ENCODE data around the gene R3HDM2.
"Not testable (repeated sequence)": the region's sequence is repeated elsewhere in the genome, so short reads cannot be mapped to it uniquely, and the experiment has no call there.

Gene R3HDM2

DNA sequence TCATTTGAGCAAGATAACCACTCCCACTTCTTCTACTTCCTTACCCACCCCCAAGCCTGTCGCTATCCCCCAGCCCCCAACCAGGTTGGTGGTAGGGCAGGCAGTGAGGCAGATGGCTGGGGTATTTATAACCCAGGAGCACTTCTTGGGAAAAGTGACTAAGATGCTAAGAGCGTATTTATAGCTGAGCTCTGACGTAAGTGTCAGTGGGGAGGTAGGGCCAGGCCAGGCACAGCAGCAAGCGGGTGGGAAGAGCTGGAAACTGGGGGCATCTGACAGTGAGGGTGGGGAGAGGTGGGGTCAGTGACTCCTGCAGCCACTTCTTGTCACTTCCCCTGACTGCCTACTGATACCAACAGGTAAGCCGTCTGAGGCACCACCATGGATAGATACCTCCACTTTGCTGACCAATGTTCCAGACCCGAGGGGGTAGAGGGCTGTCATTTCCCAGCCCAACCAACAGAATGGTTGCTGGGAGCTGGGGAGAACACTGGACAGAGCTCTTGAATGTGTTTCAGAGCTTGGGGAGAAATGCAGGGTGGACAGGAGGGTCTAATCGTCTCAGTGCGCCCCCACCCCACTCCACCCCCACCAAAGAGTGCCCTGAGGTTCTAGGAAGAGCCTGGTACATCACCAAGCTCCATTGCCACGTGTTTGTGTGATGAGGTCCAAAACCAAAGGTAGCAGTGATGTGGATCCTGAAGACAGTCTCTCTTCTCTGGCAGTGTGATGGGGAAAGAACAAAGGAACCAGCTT lies 21.5 kb upstream of the R3HDM2 start:
- peak; percentile 30 for DNase-seq

GRCh38 chr12:57451233-57451778 lies 20.5 kb upstream of the R3HDM2 start:
- no peak for DNase-seq

DNA sequence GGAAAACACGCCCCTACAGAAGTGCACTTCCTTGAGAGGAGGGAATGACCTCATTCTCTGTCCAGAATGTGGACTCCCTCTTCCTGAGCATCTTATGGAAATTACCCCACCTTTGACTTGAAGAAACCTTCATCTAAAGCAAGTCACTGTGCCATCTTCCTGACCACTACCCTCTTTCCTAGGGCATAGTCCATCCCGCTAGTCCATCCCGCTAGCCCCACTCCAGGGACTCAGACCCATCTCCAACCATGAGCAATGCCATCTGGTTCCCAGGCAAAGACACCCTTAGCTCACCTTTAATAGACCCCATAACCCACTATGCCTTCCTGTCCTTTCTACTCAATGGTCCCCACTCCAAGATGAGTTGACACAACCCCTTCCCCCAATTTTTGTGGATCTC lies 19.2 kb upstream of the R3HDM2 start:
- no peak for DNase-seq

GRCh38 chr12:57449375-57449774 lies 18.5 kb upstream of the R3HDM2 start:
- no peak for DNase-seq

GRCh38 chr12:57448669-57449068 lies 17.8 kb upstream of the R3HDM2 start:
- DNase-seq, result no peak

GRCh38 chr12:57446292-57446960 lies 15.6 kb upstream of the R3HDM2 start:
- no peak for DNase-seq

DNA sequence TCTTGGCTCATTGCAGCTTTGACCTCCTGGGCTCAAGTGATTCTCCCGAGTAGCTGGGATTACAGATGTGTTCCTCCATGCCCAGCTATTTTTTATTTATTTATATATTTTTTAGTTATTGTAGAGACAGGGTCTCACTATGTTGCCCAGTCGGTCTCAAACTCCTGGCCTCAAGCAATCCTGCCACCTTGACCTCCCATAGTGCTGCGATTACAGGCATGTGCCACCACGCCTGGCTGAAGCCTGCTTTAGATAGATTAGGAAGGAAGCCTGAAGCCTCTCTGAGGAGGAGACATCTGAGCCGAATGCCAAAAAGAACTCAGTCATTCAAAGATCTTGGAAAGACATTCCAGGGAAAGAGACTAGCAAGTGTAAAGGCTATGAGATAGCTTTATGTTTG lies 13.9 kb upstream of the R3HDM2 start:
- DNase-seq, result no peak

- not testable (repeated sequence) for DNase-seq
These were observed 13.5 kb upstream of the R3HDM2 start for GRCh38 chr12:57444337-57444736.

DNA sequence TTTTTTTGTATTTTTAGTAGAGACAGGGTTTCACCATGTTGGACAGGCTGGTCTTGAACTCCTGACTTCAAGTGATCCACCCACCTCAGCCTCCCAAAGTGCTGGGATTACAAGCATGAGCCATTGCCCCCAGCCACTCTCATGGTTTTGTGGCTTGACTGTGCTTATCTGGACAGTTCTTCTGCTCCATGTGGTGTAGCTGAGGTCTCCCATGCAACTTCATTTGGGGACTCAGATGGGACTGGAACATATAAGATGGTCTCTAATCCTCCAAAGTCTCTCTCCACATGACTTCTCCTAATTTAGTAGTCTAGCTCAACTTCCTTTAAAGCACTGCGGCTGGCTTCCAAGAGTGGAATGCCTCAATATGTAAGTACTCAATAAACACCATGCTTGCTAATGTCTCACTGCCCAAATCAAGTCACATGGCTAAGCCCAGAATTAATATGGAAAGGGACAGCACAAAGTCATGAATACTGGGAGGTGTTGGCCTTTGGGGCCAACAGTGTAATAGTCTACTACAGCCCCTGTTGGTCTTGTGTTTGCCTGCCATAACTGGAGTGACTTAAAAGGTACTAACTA lies 11.1 kb upstream of the R3HDM2 start:
- no peak for DNase-seq

GRCh38 chr12:57441393-57441792 lies 10.6 kb upstream of the R3HDM2 start:
- DNase-seq, result not testable (repeated sequence)

GRCh38 chr12:57439762-57440266 lies 9.0 kb upstream of the R3HDM2 start:
- no peak for DNase-seq

DNA sequence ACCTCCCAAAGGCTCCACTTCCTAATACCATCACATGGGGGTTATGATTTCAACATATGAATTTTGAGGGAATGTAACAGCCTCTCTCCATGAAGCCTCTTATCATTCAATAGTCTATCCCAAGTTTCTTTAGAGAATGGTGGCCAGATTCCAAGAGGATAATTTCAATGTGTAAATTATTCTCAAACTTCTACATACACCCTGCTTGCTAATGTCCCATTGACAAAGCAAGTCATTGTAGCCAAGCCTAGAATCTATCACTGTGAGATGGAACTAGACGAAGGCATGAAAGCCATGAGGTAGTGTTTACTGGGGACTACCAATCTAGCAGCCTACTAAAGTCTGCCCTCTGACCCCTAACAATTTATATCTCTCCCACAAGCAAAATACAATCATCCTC lies 7.6 kb upstream of the R3HDM2 start:
- DNase-seq, result no peak

DNA sequence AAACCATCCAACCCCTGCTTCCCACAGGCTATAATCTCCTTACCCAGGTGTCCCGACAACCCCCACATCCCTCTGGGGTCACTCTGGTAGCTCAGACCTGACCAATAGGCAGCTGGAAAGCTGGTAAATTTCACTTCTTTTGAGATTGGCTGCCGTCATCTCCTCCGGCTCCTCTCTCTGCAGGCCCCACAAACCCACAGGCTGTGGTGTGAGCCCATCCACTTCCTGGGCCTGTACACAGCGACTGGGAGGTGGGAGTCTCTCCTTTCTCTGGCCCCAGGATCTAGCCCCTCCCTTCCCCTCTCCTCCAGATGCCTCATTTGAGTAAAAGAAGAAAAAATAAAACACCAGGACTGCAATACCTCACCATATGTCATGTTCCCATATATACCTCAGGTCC lies 4.5 kb upstream of the R3HDM2 start:
- no peak for DNase-seq

GRCh38 chr12:57434517-57435223 lies 3.8 kb upstream of the R3HDM2 start, which contains the start of gene INHBC:
Gene INHBC, plus strand, starts transcription at chr12:57434784. Its CDS starts 103 bp downstream, at chr12:57434887.
- no peak for DNase-seq

- DNase-seq, result no peak
These were observed 2.5 kb upstream of the R3HDM2 start for GRCh38 chr12:57433370-57433769.

- no peak for DNase-seq
These were observed 878 bp upstream of the R3HDM2 start for GRCh38 chr12:57431654-57432188.

GRCh38 chr12:57430112-57430930 lies 522 bp downstream of the R3HDM2 start:
- peak; percentile 72 for DNase-seq

DNA sequence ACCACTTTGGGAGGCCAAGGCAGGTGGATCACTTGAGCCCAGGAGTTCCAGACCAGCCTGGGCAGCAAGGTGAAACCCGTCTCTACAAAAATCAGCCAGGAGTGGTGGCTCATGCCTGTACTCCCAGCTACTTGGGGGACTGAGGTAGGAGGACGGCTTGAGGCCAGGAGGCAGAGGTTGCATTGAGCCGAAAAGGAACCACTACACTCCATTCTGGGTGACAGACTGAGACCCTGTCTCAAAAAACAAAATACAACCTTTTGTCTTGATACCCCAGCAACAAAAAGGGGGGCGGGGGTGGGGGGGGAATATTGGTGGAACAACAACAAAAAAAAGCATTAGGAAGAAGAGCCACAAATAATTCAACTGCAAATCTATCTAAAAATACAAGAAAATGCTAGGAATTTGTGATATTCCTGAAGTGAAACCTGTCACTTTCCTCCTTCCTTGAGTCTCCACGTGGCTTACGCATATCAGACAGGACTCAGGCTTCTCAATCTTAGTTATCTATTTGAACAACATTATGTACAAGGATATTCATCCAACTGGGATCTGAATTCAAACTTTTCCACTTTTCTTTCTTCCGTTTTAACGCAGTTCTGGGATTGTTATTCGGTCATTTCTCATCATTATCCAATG lies 1.3 kb downstream of the R3HDM2 start:
- DNase-seq, result peak; percentile 11

- DNase-seq, result no peak
These were observed 1.9 kb downstream of the R3HDM2 start for GRCh38 chr12:57428965-57429364.

DNA sequence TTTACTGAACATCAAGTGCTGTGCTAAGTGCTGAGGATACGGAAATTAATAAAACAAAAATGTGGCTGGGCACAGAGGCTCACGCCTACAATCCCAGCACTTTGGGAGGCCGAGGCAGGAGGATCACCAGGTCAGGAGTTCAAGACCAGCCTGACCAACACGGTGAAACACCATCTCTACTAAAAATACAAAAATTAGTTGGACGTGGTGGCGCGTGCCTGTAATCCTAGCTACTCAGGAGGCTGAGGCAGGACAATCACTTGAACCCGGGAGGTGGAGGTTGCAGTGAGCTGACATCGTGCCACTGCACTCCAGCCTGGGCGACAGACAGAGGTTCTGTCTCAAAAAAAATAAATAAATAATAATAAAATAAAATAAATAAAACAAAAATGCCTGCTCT lies 3.9 kb downstream of the R3HDM2 start:
- DNase-seq, result not testable (repeated sequence)

GRCh38 chr12:57420482-57420881 lies 10.4 kb downstream of the R3HDM2 start:
- DNase-seq, result no peak
